ENCODE measurements around the gene SKI. TPM values are rescaled to one million over a fixed set of nuclear protein-coding genes. Genes with fewer than 3 reads are reported as not detected.

The SKI gene
- total and polyA plus RNA-seq, 4 donors: 17.1 to 90.7 (median 40.7) TPM

- WGBS, 2 donors: 73 to 84% methylated on average over 16 of the region's 16 CpGs
- Histone ChIP-seq H3K36me3 (ENCODE audit: control insufficient read depth in 4 of 4, insufficient read depth in 4 of 4, low read length in 4 of 4) (no peaks in the 10 kb centered on the region), H3K4me1 (ENCODE audit: control insufficient read depth in 5 of 5, insufficient read depth in 5 of 5, low read length in 5 of 5) (peaks cover 5 to 81% (median 18%) of the 10 kb centered on the region in 5 donors), H3K27me3 (ENCODE audit: control insufficient read depth in 3 of 3, insufficient read depth in 3 of 3, low read length in 2 of 3) (no peaks in the 10 kb centered on the region), H3K27ac (ENCODE audit: low read depth in 1 of 2, low read length in 1 of 2) (peak overlapping the region in 1 of 2 donors; percentile 46), H3K4me3 (no peak overlapping the region), H3K9me3 (ENCODE audit: control insufficient read depth in 4 of 4, insufficient read depth in 3 of 4, low read length in 3 of 4) (no peaks in the 10 kb centered on the region), H3K9ac (ENCODE audit: insufficient read depth in 1 of 2, low read length in 2 of 2) (no peak overlapping the region)
- no peak for DNase-seq
- no peak for TF ChIP-seq CTCF (IDR thresholded peaks at IDR 0.05; ENCODE audit: control extremely low read depth, extremely low read depth)
- no peak for ATAC-seq (ENCODE audit: insufficient read depth, low FRiP score)
Measured at GRCh38 chr1:2316451-2316961, 88.4 kb downstream of the SKI start.

- ATAC-seq (ENCODE audit: insufficient read depth, low FRiP score): no peak
- Histone ChIP-seq H3K27ac (ENCODE audit: low read depth in 1 of 2, low read length in 1 of 2) (no peak overlapping the region), H3K4me1 (ENCODE audit: control insufficient read depth in 5 of 5, insufficient read depth in 5 of 5, low read length in 5 of 5) (peaks cover 2 to 81% (median 16%) of the 10 kb centered on the region in 5 donors), H3K27me3 (ENCODE audit: control insufficient read depth in 3 of 3, insufficient read depth in 3 of 3, low read length in 2 of 3) (no peaks in the 10 kb centered on the region), H3K4me3 (no peak overlapping the region), H3K36me3 (ENCODE audit: control insufficient read depth in 4 of 4, insufficient read depth in 4 of 4, low read length in 4 of 4) (no peaks in the 10 kb centered on the region), H3K9ac (ENCODE audit: insufficient read depth in 1 of 2, low read length in 2 of 2) (no peak overlapping the region), H3K9me3 (ENCODE audit: control insufficient read depth in 4 of 4, insufficient read depth in 3 of 4, low read length in 3 of 4) (no peaks in the 10 kb centered on the region)
- no peak for DNase-seq
- WGBS, 2 donors: 92 to 93% methylated on average over 32 of the region's 32 CpGs
- TF ChIP-seq CTCF (IDR thresholded peaks at IDR 0.05; ENCODE audit: control extremely low read depth, extremely low read depth): no peak
Measured at GRCh38 chr1:2317230-2318065, 89.3 kb downstream of the SKI start.

- DNase-seq (peak in 2 of 3 donors; percentile 50 to 64), ATAC-seq (ENCODE audit: insufficient read depth, low FRiP score) (no peak)
- H3K4me3 ChIP-seq: no peak overlapping the region
- H3K9me3 ChIP-seq (ENCODE audit: control insufficient read depth in 4 of 4, insufficient read depth in 3 of 4, low read length in 3 of 4): no peaks in the 10 kb centered on the region
- WGBS, 2 donors: 81 to 82% methylated on average over 39 to 41 of the region's 41 CpGs
- no peak overlapping the region for H3K9ac ChIP-seq (ENCODE audit: insufficient read depth in 1 of 2, low read length in 2 of 2)
- H3K4me1 ChIP-seq (ENCODE audit: control insufficient read depth in 5 of 5, insufficient read depth in 5 of 5, low read length in 5 of 5): peaks cover 0 to 82% (median 13%) of the 10 kb centered on the region in 5 donors
- no peaks in the 10 kb centered on the region for H3K27me3 ChIP-seq (ENCODE audit: control insufficient read depth in 3 of 3, insufficient read depth in 3 of 3, low read length in 2 of 3)
- no peaks in the 10 kb centered on the region for H3K36me3 ChIP-seq (ENCODE audit: control insufficient read depth in 4 of 4, insufficient read depth in 4 of 4, low read length in 4 of 4)
- H3K27ac ChIP-seq (ENCODE audit: low read depth in 1 of 2, low read length in 1 of 2): no peak overlapping the region
- TF ChIP-seq CTCF (IDR thresholded peaks at IDR 0.05; ENCODE audit: control extremely low read depth, extremely low read depth): no peak
Measured at GRCh38 chr1:2318314-2319278, 90.5 kb downstream of the SKI start.
